Measurements from ENCODE around the gene EP300.
"Not testable (repeated sequence)": the region's sequence is repeated elsewhere in the genome, so short reads cannot be mapped to it uniquely, and the experiment has no call there.

The EP300 gene

DNA sequence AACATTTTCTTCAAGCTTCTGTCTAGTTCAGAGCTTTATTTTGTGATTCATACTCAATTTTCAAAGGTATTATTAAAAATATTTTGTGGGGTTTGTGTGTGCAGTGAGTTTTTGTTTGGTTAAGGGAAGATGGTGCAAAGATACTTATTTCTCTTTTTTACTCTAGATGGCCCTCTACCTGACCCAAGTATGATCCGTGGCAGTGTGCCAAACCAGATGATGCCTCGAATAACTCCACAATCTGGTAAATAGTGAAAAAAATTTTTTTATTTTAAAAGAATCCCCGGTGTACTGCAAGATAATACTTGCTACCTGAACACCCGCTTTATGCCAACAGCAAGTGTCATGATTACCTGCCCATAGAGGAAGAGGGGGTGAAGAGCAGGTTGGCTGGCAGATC is 54.2 kb downstream of the EP300 start:
- in situ Hi-C loops (cut with MboI; ENCODE audit: low sequenced_read_pairs) = no loop called here

DNA sequence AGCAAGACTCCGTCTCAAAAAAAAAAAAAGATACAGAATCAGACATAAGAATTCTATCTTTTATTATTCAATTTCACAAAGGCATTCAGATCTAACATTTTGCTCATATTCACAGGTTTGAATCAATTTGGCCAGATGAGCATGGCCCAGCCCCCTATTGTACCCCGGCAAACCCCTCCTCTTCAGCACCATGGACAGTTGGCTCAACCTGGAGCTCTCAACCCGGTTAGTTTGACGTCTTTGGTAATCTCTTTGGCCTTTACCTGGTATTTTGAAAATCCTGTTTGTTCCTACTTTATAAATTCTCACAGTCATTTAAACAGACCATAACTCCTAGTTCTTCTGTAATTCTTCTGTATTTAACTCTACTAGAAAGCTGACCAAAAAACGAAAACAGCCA is 55.3 kb downstream of the EP300 start:
- in situ Hi-C loops (cut with MboI; ENCODE audit: low sequenced_read_pairs) = no loop called here

DNA sequence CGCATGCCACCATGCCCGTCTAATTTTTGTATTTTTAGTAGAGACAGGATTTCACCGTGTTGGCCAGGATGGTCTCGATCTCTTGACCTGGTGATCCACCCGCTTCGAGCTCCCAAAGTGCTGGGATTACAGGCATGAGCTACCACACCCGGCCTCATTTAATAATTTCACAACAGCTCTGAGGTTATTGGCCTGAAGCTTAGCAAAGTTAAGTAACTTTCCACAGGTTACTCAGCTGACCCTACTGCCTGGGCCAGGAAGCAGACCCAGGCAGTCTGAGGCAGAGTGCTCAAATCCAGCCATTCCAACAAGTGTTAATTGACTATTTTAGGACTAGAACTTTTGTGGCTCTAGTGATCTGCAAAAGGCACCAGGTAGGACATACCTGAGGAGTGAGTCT is 60.5 kb downstream of the EP300 start:
- in situ Hi-C loops (cut with MboI; ENCODE audit: low sequenced_read_pairs) = no loop called here

DNA sequence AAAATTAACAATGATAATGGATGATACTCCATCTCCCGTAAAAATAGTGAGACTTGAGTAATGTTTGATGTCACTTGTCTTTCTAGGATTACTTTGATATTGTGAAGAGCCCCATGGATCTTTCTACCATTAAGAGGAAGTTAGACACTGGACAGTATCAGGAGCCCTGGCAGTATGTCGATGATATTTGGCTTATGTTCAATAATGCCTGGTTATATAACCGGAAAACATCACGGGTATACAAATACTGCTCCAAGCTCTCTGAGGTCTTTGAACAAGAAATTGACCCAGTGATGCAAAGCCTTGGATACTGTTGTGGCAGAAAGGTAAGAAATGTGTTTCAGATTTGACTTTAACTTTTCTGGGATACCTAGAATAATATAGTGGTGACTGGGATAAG is 64.7 kb downstream of the EP300 start:
- in situ Hi-C loops (cut with MboI; ENCODE audit: low sequenced_read_pairs) = no loop called here

DNA sequence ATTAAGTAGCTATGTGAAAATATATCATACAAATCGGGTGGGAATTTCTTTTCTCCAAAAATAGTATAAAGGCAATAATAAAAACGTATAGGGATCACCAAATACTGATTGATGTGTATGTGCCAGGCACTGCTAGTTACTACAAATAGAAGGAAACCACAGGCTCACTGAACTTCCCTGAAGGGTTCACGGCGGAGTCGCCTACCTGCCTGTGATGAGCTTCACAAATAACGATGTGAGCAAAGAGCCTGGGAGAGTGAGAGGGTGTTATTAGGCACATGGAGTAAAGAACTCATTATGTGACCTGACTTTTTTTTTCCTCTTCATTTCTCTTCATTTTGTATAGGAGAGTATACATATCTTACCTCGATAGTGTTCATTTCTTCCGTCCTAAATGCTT is 76.8 kb downstream of the EP300 start:
- in situ Hi-C loops (cut with MboI; ENCODE audit: low sequenced_read_pairs) = no loop called here

DNA sequence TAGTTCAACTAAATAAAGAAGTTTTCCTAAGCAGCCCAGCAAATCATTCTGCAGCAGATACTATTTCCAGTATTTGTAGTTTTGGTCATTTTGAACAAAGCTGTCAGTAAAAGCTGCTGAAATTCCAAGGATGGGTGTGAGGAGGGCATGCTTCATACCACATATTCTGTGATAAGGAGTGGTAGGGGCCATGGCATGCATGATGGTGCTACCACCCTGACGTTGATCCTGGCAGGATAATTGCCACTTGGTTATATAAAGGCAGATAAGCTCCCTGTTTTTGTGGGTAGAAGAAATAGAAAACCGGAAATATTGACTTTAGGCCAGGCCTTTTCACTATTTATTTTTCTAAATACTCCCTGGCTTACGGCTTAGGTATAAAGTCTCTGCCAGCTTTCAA is 79.6 kb downstream of the EP300 start:
- in situ Hi-C loops (cut with MboI; ENCODE audit: low sequenced_read_pairs) = no loop called here

DNA sequence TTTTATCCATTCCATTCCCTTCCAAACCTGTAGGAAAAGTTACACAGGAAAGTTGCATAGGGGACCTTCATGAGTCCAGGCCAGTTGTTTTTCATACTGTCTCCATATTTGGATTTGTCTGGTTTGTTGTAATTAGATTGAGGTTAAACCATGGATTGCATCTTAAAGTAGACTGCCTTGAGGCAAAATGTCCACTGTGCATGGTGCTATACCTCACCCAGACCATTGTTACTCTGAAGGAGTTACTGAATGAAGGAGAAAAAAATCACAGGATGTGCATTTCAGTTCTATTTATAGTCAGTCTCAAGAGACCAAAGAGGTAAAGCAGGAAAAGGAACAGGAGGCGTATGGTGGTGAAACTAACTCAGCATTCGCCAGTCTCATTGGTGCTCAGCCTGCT is 83.2 kb downstream of the EP300 start:
- in situ Hi-C loops (cut with MboI; ENCODE audit: low sequenced_read_pairs) = no loop called here

DNA sequence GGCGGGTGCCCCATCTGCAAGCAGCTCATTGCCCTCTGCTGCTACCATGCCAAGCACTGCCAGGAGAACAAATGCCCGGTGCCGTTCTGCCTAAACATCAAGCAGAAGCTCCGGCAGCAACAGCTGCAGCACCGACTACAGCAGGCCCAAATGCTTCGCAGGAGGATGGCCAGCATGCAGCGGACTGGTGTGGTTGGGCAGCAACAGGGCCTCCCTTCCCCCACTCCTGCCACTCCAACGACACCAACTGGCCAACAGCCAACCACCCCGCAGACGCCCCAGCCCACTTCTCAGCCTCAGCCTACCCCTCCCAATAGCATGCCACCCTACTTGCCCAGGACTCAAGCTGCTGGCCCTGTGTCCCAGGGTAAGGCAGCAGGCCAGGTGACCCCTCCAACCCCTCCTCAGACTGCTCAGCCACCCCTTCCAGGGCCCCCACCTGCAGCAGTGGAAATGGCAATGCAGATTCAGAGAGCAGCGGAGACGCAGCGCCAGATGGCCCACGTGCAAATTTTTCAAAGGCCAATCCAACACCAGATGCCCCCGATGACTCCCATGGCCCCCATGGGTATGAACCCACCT is 84.7 kb downstream of the EP300 start:
- in situ Hi-C loops (cut with MboI; ENCODE audit: low sequenced_read_pairs) = no loop called here

DNA sequence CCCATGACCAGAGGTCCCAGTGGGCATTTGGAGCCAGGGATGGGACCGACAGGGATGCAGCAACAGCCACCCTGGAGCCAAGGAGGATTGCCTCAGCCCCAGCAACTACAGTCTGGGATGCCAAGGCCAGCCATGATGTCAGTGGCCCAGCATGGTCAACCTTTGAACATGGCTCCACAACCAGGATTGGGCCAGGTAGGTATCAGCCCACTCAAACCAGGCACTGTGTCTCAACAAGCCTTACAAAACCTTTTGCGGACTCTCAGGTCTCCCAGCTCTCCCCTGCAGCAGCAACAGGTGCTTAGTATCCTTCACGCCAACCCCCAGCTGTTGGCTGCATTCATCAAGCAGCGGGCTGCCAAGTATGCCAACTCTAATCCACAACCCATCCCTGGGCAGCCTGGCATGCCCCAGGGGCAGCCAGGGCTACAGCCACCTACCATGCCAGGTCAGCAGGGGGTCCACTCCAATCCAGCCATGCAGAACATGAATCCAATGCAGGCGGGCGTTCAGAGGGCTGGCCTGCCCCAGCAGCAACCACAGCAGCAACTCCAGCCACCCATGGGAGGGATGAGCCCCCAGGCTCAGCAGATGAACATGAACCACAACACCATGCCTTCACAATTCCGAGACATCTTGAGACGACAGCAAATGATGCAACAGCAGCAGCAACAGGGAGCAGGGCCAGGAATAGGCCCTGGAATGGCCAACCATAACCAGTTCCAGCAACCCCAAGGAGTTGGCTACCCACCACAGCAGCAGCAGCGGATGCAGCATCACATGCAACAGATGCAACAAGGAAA is 85.4 kb downstream of the EP300 start:
- in situ Hi-C loops (cut with MboI; ENCODE audit: low sequenced_read_pairs) = no loop called here

DNA sequence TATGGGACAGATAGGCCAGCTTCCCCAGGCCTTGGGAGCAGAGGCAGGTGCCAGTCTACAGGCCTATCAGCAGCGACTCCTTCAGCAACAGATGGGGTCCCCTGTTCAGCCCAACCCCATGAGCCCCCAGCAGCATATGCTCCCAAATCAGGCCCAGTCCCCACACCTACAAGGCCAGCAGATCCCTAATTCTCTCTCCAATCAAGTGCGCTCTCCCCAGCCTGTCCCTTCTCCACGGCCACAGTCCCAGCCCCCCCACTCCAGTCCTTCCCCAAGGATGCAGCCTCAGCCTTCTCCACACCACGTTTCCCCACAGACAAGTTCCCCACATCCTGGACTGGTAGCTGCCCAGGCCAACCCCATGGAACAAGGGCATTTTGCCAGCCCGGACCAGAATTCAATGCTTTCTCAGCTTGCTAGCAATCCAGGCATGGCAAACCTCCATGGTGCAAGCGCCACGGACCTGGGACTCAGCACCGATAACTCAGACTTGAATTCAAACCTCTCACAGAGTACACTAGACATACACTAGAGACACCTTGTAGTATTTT is 86.1 kb downstream of the EP300 start:
- in situ Hi-C loops (cut with MboI; ENCODE audit: low sequenced_read_pairs) = no loop called here

DNA sequence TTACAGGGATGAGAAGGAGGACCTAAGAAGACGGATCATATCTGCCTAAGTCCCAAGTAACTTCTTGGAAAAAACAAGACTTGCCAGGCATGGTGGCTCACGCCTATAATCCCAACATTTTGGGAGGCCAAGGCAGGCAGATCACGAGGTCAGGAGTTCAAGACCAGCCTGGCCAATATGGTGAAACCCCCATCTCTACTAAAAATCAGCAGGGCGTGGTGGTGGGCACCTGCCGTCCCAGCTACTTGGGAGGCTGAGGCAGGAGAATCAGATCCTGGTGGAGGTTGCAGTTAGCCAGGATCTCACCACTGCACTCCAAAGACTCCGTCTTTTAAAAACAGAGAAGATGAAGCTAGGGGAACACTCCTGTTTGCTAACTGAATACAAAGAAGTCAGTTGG is 88.0 kb downstream of the EP300 start:
- in situ Hi-C loops (cut with MboI; ENCODE audit: low sequenced_read_pairs) = not testable (repeated sequence)

DNA sequence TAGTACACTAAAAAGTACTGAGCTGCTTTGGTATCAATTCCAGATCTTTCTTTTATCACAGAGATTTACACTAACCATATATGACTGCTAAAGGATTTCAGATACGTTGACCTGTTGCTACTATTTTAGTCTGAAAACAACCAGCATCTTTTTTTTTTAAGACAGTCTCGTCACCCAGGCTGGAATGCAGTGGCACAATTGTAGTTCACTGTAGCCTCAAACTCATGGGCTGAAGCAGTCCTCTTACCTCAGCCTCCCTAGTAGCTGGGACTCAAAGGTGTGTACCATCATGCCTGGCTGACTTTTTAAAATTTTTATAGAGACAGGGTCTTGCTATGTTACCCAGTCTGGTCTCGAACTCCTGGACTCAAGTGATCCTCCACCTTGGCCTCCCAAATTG is 88.5 kb downstream of the EP300 start:
- in situ Hi-C loops (cut with MboI; ENCODE audit: low sequenced_read_pairs) = no loop called here

DNA sequence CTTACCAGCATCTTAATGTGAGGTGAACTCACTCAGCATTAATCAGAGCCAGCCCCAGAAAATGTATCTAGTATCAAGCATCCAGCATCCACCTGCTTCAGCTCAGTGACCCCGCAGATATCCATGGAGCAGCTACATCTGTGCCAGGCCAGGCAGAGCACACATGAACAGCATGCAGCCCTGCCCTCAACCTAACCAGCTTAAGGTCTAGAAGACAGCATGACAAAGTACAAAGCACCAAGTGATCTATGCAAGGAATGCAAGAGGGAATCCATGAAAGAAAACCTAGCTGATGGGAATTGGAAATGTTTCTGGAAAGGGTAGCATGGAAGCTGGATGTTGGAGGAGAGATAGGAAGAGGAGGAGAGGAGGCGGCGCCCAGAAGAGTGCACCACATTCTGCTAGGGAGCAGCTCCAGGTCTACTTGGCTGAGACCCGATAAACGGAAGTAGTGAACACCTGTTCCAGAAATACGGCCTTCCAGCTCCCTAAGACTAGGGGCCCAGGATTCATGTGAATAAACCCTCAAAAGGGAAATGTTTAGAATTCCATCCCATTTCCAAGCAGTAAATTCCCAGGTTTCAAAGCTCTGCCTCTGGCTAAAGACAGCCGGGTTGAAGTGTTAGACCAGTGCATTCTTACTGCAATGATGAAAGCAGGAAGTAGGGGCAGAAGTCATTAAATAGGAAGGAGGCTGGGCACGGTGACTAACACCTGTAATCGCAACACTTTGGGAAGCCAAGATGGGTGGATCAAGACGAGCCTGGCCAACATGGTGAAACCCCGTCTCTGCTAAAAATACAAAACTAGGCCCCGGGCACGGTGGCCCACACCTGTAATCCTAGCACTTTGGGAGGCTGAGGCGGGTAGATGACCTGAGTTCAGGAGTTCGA is 89.2 kb downstream of the EP300 start:
- in situ Hi-C loops (cut with MboI; ENCODE audit: low sequenced_read_pairs) = no loop called here

DNA sequence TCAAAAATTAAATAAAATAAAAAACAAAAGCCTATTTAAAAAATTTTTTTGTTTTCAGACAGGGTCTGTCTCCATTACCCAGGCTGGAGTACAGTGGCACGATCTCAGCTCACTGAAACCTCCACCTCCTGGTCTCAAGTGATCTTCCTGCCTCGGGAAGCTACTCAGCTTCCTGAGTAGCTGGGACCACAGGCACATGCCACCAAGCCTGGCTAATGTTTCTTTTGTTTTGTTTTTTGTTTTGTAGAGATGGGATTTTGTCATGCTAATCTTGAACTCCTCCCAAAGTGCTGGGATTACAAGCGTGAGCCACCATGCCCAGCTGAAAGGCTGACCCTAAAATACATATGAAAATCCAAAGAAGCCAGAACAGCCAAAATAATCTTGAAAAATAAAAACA is 92.3 kb downstream of the EP300 start:
- in situ Hi-C loops (cut with MboI; ENCODE audit: low sequenced_read_pairs) = no loop called here

DNA sequence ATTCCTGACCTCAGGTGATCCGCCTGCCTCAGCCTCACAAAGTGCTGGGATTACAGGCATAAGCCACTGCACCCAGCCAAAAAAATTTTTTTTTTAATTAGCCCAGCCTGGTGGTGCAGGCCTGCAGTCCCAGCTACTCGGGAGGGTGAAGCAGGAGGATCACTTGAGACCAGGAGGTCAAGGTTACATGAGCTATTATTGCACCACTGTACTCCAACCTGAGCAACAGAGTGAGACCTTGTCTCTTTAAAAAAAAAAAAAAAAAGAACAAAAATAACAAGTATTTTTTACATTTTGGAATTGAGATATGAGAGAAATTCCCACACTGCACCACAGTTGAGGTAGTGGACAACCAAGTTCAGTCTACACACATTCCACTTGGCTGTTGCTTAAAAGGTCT is 99.1 kb downstream of the EP300 start:
- in situ Hi-C loops (cut with MboI; ENCODE audit: low sequenced_read_pairs) = no loop called here

DNA sequence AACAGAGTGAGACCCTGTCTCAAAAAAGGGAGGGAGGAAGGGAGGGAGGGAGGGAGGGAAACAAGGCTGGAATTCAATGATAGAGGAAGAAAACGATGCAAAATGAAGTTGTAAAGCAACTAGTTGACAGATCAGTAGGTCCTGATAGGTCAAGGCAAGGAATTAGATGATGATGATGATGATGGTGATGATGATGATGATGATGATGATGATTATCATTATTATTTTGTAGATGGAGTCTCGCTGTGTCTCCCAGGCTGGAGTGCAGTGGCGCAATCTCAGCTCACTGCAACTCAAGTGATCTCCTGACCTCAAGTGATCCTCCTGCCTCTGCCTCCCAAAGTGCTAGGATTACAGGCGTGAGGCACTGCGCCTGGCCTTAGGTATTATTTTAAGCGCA is 101.4 kb downstream of the EP300 start:
- in situ Hi-C loops (cut with MboI; ENCODE audit: low sequenced_read_pairs) = no loop called here

DNA sequence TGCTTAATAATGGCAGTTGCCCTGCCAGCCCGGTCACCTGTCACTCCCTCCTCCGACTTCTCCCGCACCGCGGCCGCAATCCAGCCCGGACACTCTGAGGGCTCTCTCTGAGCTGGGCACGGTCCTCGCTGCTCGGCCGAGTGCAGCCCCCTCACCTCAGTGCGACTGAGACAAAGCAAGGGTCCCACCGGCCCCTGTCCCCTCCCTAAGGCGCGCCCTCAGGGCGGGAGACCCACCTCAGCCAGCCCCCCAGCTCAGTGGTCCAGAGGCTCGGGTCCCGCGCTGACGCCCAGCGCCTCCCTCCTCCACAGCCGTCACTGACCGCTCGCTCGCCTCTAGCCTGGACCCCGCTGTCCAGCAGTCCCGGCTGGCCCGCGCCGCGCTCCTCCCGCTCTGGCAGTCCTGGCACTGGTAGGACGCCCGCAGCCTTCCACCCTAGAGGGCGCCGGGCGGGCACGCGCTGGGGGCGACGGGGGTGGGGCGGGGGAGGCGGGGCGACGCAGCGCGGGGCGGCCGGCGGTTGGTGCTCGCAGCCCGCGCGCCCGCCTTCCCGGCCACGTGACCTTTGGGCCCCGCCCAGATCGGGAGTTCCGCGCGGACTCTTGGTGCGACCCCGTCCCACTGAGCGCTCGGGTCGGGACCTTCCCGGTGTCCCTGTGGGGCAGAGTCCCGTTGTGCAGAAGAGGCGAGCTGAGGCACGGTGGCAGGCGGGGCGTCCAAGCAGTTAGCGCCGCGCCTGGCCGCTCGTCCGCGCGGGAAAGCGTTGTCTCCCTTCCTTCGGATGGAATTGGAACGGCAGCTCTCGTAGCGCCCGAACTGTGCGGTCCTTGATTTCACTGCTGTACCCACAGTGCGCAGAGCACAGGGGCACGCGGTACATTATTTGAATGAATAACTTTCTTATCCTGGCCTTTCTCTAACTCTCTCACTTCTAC is 104.9 kb downstream of the EP300 start:
- in situ Hi-C loops (cut with MboI; ENCODE audit: low sequenced_read_pairs) = no loop called here

DNA sequence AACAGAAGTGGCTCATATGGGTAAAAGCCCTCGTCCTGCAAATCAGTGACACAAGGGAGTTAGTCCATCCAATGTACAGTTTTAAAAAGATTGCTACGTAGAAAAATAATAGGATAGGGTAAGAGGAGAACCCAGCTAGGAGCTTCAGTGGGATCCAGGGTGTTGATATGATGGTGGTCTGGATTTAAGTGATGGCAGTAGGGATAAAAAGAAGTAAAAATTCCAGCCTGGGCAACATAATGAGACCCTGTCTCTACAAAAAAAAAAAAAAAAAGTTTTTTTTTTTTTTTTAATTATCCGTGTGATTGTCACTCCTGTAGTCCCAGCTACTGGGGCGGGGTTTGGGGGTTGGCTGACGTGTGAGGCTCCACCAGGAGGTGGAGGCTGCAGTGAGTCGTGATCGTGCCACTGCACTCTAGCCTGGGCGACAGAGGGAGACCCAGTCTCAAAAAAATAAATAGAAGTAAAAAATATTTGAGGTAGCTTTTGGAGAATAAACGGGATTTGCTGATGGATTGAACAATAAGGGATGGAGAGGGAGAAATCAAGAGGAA is 105.7 kb downstream of the EP300 start:
- in situ Hi-C loops (cut with MboI; ENCODE audit: low sequenced_read_pairs) = no loop called here

DNA sequence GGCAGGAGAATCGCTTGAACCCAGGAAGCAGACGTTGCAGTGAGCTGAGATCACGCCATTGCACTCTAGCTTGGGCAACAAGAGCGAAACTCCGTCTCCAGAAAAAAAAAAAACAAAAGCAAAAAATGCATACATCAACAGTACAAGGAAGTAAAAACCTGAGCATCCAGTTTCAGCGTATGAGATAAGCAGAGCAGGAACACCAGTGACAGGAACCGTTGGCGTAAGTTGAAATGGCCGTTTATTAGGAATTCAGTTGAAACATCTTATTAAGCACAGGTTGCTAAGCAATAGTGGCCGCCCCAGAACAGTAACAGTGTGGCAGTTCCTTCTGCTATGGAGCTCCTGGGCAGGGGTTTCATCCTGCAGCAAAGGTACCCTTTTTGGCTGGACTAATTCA is 108.7 kb downstream of the EP300 start:
- in situ Hi-C loops (cut with MboI; ENCODE audit: low sequenced_read_pairs) = no loop called here

DNA sequence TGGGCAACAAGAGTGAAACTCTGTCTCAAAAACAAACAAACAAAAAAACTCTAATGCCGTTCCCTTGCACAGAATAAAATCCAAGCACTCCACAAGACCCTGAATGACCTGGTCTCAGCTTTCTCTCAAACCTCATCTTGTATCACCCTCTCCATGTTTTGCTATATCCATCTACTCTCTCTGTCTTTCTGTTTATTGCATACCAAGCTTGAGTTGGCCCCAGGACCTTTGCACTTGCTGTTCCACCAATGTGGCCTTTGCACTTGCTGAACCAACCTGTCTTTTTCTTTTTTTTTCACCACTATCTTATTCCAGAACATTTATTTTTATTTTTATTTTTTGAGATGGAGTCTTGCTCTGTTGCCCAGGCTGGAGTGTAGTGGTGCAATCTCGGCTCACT is 110.7 kb downstream of the EP300 start:
- in situ Hi-C loops (cut with MboI; ENCODE audit: low sequenced_read_pairs) = no loop called here
